Measurements from ENCODE around the gene LCN6.

The LCN6 gene

DNA sequence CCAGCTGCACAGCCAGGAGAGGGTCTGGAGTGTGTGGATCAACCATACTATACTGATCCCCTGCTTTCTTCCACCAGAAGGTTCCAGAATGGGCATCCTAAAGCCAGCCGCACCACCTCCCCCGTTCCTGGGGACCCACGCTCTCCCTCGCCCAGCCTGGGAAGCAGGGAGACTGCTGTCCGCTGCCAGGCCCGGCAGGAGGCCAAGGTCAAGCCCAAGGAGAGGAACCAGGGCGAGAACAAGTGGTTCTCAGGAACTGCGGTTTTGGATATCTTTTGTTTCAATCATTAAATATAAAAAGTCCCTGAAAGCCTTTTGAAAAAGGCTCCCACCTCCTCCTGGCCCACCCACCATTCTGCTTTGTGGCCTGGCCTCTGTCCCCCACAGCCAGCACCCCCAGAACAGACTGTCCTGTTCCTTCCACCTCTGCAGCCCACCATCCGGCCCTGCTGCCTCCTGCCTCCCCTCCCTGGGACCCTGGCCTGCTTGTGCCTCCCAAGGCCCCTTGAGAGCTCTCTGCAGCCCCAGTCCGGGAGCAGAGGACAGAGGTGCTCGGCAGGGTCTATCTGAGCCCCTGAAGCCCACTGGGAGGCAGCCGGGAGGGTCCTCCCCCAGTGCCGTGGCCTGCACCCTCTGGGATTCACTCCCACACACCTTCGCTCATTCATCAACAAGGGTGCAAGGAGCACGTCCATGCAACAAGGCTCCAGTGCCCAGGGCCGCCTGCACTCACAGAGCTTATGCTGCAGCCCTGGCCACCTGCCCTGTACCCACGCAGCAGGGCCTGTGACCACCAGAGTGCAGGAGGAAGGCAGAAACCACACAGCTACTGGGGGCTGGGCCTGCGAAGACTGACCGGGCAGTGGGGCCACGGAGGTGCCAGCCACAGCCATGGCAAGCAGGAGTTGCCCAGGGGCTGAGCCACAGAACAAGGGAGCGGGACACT is 614 bp upstream of the LCN6 start:
- H3K27me3 Mint-ChIP-seq, result no peaks in the 10 kb centered on the region
- peak overlapping the region; percentile 49 for H3K4me3 Mint-ChIP-seq
- H3K4me1 Mint-ChIP-seq, result peaks cover 34% of the 10 kb centered on the region
- peak overlapping the region; percentile 90 for H3K27ac Mint-ChIP-seq
- H3K36me3 Mint-ChIP-seq, result peaks cover 5% of the 10 kb centered on the region
- peak; percentile 2 for ATAC-seq (ENCODE audit: low read depth)
- H3K9me3 Mint-ChIP-seq, result peaks cover 7% of the 10 kb centered on the region
- DNase-seq (ENCODE audit: low spot score in 2 of 2), result no peak

DNA sequence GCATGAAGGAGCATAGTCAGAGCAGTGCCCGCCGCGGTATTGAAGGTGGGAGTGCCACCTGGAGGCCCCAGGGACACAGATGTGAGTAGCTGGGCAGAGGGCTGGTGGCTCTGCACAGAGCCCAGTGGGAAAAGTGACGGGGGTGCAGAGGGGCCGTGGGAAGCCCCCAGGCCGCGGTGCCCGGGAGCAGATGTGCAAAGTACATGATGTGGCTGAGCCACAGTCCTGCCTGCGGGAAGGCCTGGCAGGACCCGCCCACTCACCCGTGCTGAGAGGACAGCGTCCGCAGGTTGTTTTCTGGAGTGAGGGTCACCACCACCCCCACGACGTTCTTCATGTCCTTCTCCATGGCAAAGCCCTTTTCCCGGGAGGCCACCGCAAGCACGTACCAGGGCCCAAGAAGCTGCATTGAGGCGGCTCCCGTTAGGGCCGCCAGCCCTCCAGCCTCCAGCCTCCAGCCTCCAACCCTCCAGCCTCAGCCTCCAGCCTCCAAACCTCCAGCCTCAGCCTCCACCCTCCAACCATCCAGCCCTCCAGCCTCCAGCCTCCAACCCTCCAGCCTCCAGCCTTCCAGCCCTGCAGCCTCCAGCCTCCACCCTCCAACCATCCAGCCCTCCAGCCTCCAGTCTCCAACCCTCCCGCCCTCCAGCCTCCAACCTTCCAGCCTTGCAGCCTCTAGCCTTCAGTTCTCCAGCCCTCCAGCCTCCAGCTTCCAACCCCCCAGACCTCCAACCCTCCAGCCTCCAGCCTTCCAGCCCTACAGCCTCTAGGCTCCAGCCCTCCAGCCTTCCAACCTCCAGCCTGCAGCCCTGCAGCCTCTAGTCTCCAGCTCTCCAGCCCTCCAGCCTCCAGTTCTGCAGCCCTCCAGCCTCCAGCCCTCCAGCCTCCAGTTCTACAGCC is 914 bp downstream of the LCN6 start:
- H3K4me1 Mint-ChIP-seq, result peaks cover 38% of the 10 kb centered on the region
- no peaks in the 10 kb centered on the region for H3K27me3 Mint-ChIP-seq
- ATAC-seq (ENCODE audit: low read depth) (no peak), DNase-seq (ENCODE audit: low spot score in 2 of 2) (no peak)
- H3K27ac Mint-ChIP-seq, result peak overlapping the region; percentile 72
- no peak overlapping the region for H3K4me3 Mint-ChIP-seq
- H3K36me3 Mint-ChIP-seq, result peaks cover 2% of the 10 kb centered on the region
- peaks cover 4% of the 10 kb centered on the region for H3K9me3 Mint-ChIP-seq

DNA sequence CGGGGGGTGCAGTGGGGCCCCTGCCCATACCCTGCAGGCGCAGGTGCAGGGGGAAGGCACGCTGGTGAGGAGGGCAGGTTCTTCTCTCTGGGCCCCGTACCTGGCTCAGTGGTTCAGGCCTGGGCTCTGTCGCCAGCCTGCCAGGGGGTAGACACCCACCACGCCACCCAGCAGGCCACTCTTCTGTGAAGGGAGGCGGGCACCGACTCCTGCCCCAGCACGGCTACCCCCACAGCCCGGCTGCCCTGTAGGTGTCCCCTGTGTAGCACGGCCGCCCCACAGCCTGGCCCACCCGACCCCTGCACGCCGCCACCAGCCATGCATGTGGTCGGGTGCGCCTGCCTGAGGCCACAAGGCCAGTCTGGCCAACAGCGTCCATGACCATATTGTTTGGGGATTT is 1.7 kb downstream of the LCN6 start:
- ATAC-seq (ENCODE audit: low read depth), result no peak
- DNase-seq (ENCODE audit: low spot score in 2 of 2), result no peak
- H3K4me3 Mint-ChIP-seq, result no peak overlapping the region
- H3K27me3 Mint-ChIP-seq, result no peaks in the 10 kb centered on the region
- H3K4me1 Mint-ChIP-seq, result peaks cover 38% of the 10 kb centered on the region
- H3K9me3 Mint-ChIP-seq, result peaks cover 2% of the 10 kb centered on the region
- no peak overlapping the region for H3K27ac Mint-ChIP-seq
- H3K36me3 Mint-ChIP-seq, result peaks cover 1% of the 10 kb centered on the region

DNA sequence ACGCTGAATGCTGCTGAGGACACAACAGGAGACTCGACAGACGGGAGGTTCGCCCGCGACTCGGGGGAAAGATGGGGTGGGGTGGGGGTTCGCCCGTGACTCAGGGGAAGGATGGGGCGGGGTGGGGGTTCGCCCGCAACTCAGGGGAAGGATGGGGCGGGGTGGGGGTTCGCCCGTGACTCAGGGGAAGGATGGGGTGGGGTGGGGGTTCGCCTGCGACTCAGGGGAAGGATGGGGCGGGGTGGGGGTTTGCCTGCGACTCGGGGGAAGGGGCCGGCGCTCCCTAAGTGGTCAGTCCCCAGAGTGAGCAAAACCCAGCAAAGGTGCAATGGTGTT is 2.2 kb downstream of the LCN6 start:
- no peak overlapping the region for H3K27ac Mint-ChIP-seq
- no peaks in the 10 kb centered on the region for H3K27me3 Mint-ChIP-seq
- peaks cover 1% of the 10 kb centered on the region for H3K36me3 Mint-ChIP-seq
- ATAC-seq (ENCODE audit: low read depth) (no peak), DNase-seq (ENCODE audit: low spot score in 2 of 2) (no peak)
- H3K9me3 Mint-ChIP-seq, result peaks cover 2% of the 10 kb centered on the region
- no peak overlapping the region for H3K4me3 Mint-ChIP-seq
- peaks cover 40% of the 10 kb centered on the region for H3K4me1 Mint-ChIP-seq

DNA sequence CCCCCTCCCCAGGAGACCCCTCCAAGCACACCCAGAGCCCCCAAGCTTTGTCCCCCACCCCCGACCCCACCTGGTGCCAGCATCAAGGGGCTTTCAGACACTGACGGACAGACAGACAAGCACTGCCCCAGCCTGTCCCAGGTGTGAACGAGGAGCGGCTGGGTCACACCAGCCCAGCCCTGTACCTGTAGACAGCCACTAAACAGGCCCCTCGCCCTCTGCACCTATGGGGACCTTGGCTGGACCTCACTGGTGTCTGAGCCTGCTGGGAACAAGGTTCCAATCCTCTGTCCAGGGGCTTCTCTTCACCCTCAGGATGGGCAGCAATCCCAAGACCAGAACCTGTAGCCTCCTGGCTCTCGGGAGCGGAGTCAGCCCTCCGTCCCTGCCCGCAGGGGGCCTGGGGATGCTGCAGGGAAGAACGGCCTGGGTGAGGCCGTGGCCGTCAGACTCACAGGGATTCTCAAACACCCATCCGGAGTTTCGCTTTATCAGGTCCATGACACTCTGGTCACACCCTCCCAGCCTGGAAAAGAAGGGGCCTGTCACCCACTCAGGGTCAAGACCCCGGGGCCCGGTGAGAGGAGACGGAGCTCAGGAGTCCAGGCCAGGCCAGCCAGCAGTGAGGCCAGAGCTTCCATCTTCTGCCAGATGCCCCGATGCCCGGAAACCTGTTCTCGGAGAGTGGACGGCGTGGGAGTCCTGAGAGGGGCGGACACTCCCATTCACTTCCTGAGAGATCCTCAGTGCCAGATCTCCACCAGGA is 2.8 kb downstream of the LCN6 start:
- no peak for DNase-seq (ENCODE audit: low spot score in 2 of 2)
- Mint-ChIP-seq H3K4me3 (no peak overlapping the region), H3K36me3 (peaks cover 1% of the 10 kb centered on the region), H3K4me1 (peaks cover 36% of the 10 kb centered on the region), H3K27me3 (no peaks in the 10 kb centered on the region), H3K9me3 (peaks cover under 1% of the 10 kb centered on the region), H3K27ac (no peak overlapping the region)
- ATAC-seq (ENCODE audit: low read depth), result no peak

DNA sequence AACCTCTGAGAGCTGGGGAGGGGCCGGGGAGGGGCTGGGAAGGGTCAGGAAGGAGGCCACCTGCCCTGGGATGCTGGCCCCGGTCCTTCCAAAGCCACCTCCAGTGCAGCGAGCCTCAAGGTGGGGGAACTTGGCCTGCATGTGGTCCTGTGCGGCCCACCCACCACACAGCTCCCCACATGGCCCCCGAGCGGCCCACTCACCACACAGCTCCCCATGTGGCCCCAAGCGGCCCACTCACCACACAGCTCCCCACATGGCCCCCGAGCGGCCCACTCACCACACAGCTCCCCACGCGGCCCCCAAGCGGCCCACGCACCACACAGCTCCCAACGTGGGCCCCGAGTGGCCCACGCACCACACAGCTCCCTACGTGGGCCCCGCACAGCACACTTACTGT is 3.6 kb downstream of the LCN6 start:
- Mint-ChIP-seq H3K27ac (no peak overlapping the region), H3K4me3 (no peak overlapping the region)
- no peak for DNase-seq (ENCODE audit: low spot score in 2 of 2)

DNA sequence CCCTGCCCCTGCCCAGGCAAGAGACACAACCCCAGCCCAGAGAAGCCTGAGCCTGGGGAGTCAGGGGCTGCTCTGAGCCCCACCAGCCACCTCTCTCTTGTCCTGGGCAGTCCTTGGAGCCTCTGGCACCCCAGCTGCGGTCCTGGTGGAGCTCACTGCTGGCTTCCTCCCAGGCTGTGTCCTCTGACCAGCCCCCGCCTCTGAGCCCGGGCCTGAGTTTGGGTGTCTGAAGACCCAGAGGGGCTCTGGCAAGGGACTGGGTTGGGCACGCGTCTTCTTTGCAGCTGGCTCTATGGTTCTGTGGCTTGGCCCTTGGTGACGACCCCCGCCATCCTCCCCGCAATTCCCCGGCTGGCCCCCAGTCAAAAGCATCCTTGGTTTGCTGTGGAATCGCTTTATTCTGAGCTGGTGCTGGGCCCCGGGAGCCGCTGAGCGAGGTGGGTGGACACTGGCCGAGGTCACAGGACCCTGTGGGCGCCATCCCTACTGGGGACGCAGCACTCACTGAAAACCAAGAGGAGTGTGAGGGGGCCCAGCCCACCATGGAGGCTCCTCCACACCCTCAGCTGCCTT is 4.6 kb downstream of the LCN6 start:
- H3K9me3 Mint-ChIP-seq, result no peaks in the 10 kb centered on the region
- no peaks in the 10 kb centered on the region for H3K27me3 Mint-ChIP-seq
- ATAC-seq (ENCODE audit: low read depth), result no peak
- DNase-seq (ENCODE audit: low spot score in 2 of 2), result no peak
- peak overlapping the region; percentile 56 for H3K4me3 Mint-ChIP-seq
- peaks cover 25% of the 10 kb centered on the region for H3K4me1 Mint-ChIP-seq
- peaks cover 8% of the 10 kb centered on the region for H3K36me3 Mint-ChIP-seq
- H3K27ac Mint-ChIP-seq, result peak overlapping the region; percentile 79

More for the DNA sequence above, 3.6 kb downstream of the LCN6 start:
- Mint-ChIP-seq H3K4me1 (peaks cover 32% of the 10 kb centered on the region), H3K27me3 (no peaks in the 10 kb centered on the region), H3K36me3 (peaks cover 1% of the 10 kb centered on the region), H3K9me3 (no peaks in the 10 kb centered on the region)
- ATAC-seq (ENCODE audit: low read depth), result no peak

DNA sequence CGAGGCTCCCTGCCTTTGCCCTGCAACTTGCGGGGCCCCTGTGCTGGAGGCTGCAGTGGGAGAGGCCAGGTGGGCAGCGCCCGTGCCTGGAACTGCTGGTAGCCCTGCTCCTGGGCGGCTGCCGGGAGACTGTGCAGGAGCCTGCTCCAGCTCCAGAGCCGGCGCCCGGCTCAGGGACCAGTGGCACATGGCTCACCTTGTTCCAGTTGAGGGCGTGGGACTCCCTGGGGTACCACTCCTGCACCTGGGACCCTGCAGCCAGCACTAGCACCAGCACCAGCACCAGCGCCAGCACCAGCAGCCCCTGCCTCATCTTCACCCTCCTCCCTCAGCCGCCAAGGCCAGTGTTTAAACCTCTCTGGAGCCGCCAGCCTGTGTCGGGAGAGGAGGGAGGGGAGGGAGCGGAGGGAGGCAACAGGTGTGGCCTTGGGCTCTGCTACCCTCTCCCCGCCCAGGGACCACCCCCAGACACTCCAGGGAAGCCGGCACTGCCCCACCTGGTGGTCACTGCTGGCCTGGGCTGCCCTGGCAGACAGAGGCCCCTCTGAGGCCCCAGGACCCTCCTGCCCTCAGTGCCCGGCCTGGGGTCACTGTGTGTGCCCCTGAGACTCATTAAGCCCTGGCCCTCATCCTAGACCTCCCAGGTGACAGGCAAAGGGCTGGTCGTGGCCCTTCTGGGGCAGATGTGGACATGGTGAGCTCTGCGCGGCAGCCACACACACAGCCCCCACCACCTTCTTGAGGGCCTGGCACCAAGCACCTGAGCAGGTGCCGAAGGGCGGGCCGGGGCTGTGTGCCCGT is 5.5 kb downstream of the LCN6 start, which contains the start of gene LCN10:
Gene LCN10, minus strand, starts transcription at position 350 of the 801 bp plus-strand sequence. Its CDS starts 37 bp downstream, at position 313.
- Mint-ChIP-seq H3K9me3 (no peaks in the 10 kb centered on the region), H3K27me3 (no peaks in the 10 kb centered on the region), H3K27ac (peak within 1 kb of the TSS; percentile 79), H3K4me1 (peaks cover 19% of the 10 kb centered on the region), H3K4me3 (peak within 1 kb of the TSS; percentile 92), H3K36me3 (peaks cover 14% of the 10 kb centered on the region)
- ATAC-seq (ENCODE audit: low read depth) (peak; percentile 9), DNase-seq (ENCODE audit: low spot score in 2 of 2) (no peak)

DNA sequence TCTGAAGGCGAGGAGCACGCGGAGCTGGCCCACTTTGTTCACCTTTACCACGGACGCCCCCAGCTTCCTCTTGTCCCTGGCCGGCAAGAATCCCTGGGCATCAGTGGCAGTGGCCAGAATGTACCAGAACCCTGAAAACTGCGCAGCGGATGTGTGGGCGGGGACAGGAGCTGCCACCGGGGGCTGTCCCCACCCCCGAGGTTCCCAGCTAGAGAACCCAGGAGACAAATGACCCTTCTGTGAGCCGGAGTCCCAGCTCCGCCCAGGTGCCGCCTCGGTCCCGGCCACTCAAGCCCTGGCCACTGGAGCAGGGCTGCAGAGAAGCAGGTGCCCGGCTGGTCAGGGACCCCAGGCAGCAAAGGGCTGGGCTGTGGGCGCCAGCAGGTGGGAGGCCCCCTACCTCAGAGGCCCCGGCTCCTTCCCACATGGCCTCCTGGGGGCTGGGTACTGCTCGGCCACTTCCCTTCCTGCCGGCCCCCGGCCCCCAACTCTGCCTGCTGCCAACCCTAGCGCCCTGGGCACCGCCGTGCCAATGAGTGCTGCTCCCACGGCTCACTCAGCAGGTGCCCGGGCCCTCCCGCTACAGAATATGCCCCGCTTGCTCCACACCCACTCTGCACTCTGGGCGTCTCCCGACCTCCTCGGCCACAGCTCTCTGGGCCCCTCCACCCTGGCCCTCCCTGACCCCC is 6.3 kb downstream of the LCN6 start:
- DNase-seq (ENCODE audit: low spot score in 2 of 2), result no peak
- H3K27me3 Mint-ChIP-seq, result no peaks in the 10 kb centered on the region

DNA sequence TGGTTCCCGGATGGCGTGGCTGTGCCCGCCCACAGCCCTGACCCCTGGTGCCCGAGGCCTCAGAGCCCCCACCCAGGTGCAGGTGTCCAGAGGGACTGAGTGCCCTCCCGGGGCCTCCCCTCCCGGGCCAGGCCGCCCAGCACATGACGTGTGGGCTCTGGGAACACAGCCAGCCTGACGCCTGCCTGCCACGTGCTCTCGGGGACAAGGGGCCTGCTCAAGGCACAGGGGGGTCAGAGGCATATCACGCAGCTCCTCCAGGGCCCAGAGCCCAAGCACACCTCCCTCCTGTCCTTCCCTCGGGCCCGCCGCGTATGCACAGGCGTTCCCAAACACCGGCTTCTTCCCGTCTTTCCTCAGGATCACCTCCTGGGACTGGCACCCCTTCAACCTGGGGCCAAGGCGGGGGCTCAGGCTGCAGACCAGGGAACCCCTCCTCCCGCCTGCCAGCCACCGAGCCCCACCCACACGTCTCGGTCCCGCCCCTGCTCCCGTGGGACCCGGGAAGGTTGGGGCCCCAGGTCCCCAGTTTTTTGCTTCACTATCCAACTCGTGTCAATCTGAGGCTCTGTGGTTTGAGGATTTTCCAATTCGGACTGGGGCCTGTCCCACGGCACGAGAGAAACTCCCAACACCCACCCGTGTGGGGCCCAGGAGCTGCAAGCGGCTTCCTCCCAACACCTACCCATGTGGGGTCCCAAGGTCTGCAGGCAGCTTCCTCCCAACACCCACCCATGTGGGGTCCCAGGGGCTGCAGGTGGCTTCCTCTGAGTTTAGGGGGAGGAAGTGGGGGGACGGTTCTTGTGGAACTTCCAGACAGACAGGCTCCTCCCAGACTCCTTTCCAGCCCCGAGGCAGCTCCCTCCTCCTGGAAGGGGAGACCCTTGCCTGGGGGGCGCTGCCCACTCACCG is 7.1 kb downstream of the LCN6 start:
- peak; percentile 9 for ATAC-seq (ENCODE audit: low read depth)
- Mint-ChIP-seq H3K27ac (peak overlapping the region; percentile 79), H3K27me3 (no peaks in the 10 kb centered on the region), H3K4me1 (peaks cover 16% of the 10 kb centered on the region), H3K36me3 (peaks cover 14% of the 10 kb centered on the region), H3K4me3 (peak overlapping the region; percentile 92), H3K9me3 (no peaks in the 10 kb centered on the region)
- DNase-seq (ENCODE audit: low spot score in 2 of 2), result no peak

More for the DNA sequence above, 6.3 kb downstream of the LCN6 start:
- peak; percentile 72 for ATAC-seq (ENCODE audit: low read depth)
- Mint-ChIP-seq H3K36me3 (peaks cover 14% of the 10 kb centered on the region), H3K27ac (peak overlapping the region; percentile 79), H3K4me1 (peaks cover 18% of the 10 kb centered on the region), H3K4me3 (peak overlapping the region; percentile 92), H3K9me3 (no peaks in the 10 kb centered on the region)

DNA sequence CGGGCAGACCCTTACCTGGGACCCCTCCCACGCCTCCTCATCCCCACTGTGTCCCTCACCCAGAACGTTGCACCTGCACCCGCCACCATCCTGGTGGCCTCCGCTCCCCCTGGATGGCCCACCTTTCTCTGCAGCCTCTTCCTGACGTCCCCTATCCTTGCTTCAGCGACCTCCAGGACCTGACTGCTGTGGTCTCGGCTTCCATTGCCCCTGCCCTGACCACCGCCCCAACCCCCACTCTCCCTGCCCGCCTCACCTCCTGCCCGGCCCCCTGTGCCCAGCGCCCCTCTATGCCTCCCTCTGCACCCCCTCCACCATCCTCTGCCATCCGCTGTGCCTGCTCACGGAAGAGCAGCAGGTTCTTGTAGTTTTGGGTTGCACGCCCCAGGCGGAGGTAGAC is 7.8 kb downstream of the LCN6 start:
- peaks cover 16% of the 10 kb centered on the region for H3K4me1 Mint-ChIP-seq
- no peaks in the 10 kb centered on the region for H3K9me3 Mint-ChIP-seq
- H3K4me3 Mint-ChIP-seq, result peak overlapping the region; percentile 92
- no peak for DNase-seq (ENCODE audit: low spot score in 2 of 2)
- H3K27me3 Mint-ChIP-seq, result no peaks in the 10 kb centered on the region
- peaks cover 14% of the 10 kb centered on the region for H3K36me3 Mint-ChIP-seq
- ATAC-seq (ENCODE audit: low read depth), result no peak
- no peak overlapping the region for H3K27ac Mint-ChIP-seq

Data from memory B cell (primary cell).